Skeletal muscle satellite cell (primary cell): Measurements from ENCODE around the gene ZC3H7B.
A peak's percentile ranks its signal among the peaks of the same experiment; 100 is the strongest.
"Not testable (repeated sequence)": the region's sequence is repeated elsewhere in the genome, so short reads cannot be mapped to it uniquely, and the experiment has no call there.

Experiments
- H3K27me3 ChIP-seq: 2 replicates; pipeline ENCODE4 v1.7.0; 2013; ENCODE audit warnings: low read length; ENCODE audit not compliant: control insufficient read depth, insufficient read depth
- H3K36me3 ChIP-seq: 2 replicates; pipeline ENCODE4 v1.7.0; 2013; ENCODE audit warnings: mild to moderate bottlenecking, control low read depth, low read length; ENCODE audit not compliant: insufficient read depth
- H3K4me1 ChIP-seq: 2 replicates; pipeline ENCODE4 v1.7.0; 2013; ENCODE audit warnings: low read length; ENCODE audit not compliant: control insufficient read depth, insufficient read depth
- H3K4me2 ChIP-seq: 2 replicates; pipeline ENCODE4 v1.7.0; 2013; ENCODE audit warnings: mild to moderate bottlenecking, low read length
- H3K4me3 ChIP-seq: 2 replicates; pipeline ENCODE4 v1.7.0; 2013; ENCODE audit warnings: low read length
- H3K9ac ChIP-seq: 2 replicates; pipeline ENCODE4 v1.7.0; 2013; ENCODE audit warnings: mild to moderate bottlenecking, low read depth, low read length, moderate library complexity
- H3K9me3 ChIP-seq: replicated peaks from 2 replicates; pipeline ENCODE4 v1.7.0; 2013; ENCODE audit warnings: mild to moderate bottlenecking, control low read depth, low read length

Gene ZC3H7B

DNA sequence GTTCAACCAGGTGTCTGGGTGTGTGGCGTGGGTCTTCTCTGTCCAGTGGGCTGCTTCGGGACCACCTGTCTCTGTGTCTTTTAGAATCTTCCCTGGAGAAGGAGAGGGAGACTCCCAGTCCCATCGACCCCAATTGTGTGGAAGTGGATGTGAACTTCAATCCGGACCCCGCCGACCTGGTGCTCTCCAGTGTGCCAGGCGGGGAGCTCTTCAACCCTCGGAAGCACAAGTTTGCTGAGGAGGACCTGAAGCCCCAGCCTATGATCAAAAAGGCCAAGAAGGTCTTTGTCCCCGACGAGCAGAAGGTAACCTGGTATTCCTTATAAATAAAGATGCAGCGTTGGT is 92.7 kb downstream of the ZC3H7B start:
- Histone ChIP-seq H3K36me3 (no peaks in the 10 kb centered on the region), H3K4me3 (no peak overlapping the region), H3K27me3 (no peaks in the 10 kb centered on the region), H3K9me3 (no peaks in the 10 kb centered on the region), H3K4me2 (no peak overlapping the region), H3K9ac (no peak overlapping the region), H3K4me1 (no peaks in the 10 kb centered on the region)

GRCh38 chr22:41395531-41396240 is 94.4 kb downstream of the ZC3H7B start:
- Histone ChIP-seq H3K9ac (no peak overlapping the region), H3K4me1 (no peaks in the 10 kb centered on the region), H3K4me3 (no peak overlapping the region), H3K27me3 (no peaks in the 10 kb centered on the region), H3K9me3 (no peaks in the 10 kb centered on the region), H3K36me3 (no peaks in the 10 kb centered on the region), H3K4me2 (no peak overlapping the region)

- Histone ChIP-seq H3K9ac (no peak overlapping the region), H3K4me1 (peaks cover 8% of the 10 kb centered on the region), H3K36me3 (no peaks in the 10 kb centered on the region), H3K27me3 (no peaks in the 10 kb centered on the region), H3K4me2 (no peak overlapping the region), H3K4me3 (no peak overlapping the region), H3K9me3 (no peaks in the 10 kb centered on the region)
Measured at GRCh38 chr22:41397143-41397811, 96.0 kb downstream of the ZC3H7B start.

DNA sequence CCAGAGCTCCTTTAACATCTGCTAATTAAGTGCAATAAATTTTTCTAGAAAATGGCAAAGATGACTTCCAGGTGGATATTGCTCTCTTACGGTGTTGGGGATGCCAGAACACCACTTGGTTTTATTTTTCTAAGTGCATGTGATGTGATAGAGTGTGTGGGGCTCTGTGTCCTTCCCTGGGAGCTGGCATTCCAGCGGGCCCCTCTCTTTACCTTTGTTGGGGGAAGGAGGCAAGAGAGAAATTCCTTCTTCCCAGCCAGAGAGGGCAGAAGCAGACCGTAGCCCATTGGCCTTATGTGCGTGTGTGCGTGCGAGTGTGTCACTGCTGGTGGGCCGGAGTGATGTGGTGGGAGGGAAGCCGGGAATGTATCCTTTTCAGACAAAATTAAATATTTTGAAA is 97.6 kb downstream of the ZC3H7B start:
- no peak overlapping the region for H3K4me2 ChIP-seq
- H3K9me3 ChIP-seq = no peaks in the 10 kb centered on the region
- H3K27me3 ChIP-seq = no peaks in the 10 kb centered on the region
- no peaks in the 10 kb centered on the region for H3K36me3 ChIP-seq
- no peak overlapping the region for H3K4me3 ChIP-seq
- peaks cover 15% of the 10 kb centered on the region for H3K4me1 ChIP-seq
- H3K9ac ChIP-seq = no peak overlapping the region

- H3K4me3 ChIP-seq = no peak overlapping the region
- peaks cover 18% of the 10 kb centered on the region for H3K4me1 ChIP-seq
- H3K36me3 ChIP-seq = no peaks in the 10 kb centered on the region
- no peaks in the 10 kb centered on the region for H3K27me3 ChIP-seq
- H3K4me2 ChIP-seq = peak overlapping the region; percentile 46
- no peak overlapping the region for H3K9ac ChIP-seq
- H3K9me3 ChIP-seq = no peaks in the 10 kb centered on the region
Measured at GRCh38 chr22:41401781-41402648, 100.7 kb downstream of the ZC3H7B start.

GRCh38 chr22:41402851-41403250 is 101.5 kb downstream of the ZC3H7B start:
- not testable (repeated sequence) for H3K36me3 ChIP-seq, H3K27me3 ChIP-seq, H3K9ac ChIP-seq, H3K9me3 ChIP-seq, H3K4me3 ChIP-seq, H3K4me2 ChIP-seq
- peaks cover 18% of the 10 kb centered on the region for H3K4me1 ChIP-seq

- no peaks in the 10 kb centered on the region for H3K9me3 ChIP-seq
- peak overlapping the region; percentile 1 for H3K4me2 ChIP-seq
- no peaks in the 10 kb centered on the region for H3K27me3 ChIP-seq
- peaks cover 18% of the 10 kb centered on the region for H3K4me1 ChIP-seq
- no peak overlapping the region for H3K9ac ChIP-seq
- no peak overlapping the region for H3K4me3 ChIP-seq
- no peaks in the 10 kb centered on the region for H3K36me3 ChIP-seq
Measured at GRCh38 chr22:41403532-41404318, 102.4 kb downstream of the ZC3H7B start.

DNA sequence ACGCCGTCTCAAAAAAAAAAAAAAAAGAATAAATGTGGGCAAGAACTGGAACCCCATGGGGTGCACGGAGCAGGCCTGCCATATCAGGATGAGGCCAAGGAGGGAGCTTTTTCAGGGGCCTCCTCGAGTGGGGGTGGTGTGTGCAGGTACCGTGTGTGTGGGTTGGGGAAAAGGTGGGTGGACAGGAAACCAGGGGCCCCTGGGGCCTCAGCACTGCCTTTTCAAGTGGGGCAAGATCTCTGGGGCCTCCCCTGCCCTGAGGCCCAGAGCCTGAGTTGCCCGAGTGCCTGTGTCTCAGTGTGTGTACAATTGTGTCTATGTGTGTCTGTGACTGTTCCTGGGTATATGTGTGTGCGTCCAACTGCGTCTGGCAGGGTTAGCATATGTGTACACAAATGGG is 104.3 kb downstream of the ZC3H7B start:
- no peak overlapping the region for H3K4me3 ChIP-seq
- no peaks in the 10 kb centered on the region for H3K27me3 ChIP-seq
- H3K36me3 ChIP-seq = no peaks in the 10 kb centered on the region
- H3K9me3 ChIP-seq = no peaks in the 10 kb centered on the region
- H3K9ac ChIP-seq = no peak overlapping the region
- H3K4me1 ChIP-seq = peaks cover 23% of the 10 kb centered on the region
- no peak overlapping the region for H3K4me2 ChIP-seq

- H3K4me2 ChIP-seq = no peak overlapping the region
- no peak overlapping the region for H3K4me3 ChIP-seq
- H3K9me3 ChIP-seq = no peaks in the 10 kb centered on the region
- no peak overlapping the region for H3K9ac ChIP-seq
- H3K36me3 ChIP-seq = no peaks in the 10 kb centered on the region
- peaks cover 26% of the 10 kb centered on the region for H3K4me1 ChIP-seq
- no peaks in the 10 kb centered on the region for H3K27me3 ChIP-seq
Measured at GRCh38 chr22:41406410-41406809, 105.1 kb downstream of the ZC3H7B start.

DNA sequence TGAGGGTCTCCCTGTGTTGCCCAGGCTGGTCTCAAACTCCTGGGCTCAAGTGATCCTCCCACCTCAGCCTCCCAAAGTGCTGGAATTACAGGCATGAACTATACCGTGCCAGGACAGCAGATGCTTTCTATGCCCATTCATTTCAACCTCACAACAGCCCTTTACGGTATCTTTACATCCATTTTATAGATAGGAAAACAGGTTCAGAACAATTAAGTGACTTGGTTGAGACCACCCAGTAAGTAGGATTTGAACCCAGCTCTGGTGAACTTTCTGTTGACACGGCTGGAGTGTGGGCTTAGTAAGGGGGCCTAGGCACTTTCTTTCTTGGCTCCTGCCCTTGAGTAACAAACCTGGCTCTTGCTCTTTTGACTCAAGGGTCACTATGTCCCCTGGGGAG is 106.1 kb downstream of the ZC3H7B start:
- Histone ChIP-seq H3K4me3 (no peak overlapping the region), H3K4me1 (peaks cover 24% of the 10 kb centered on the region), H3K9ac (no peak overlapping the region), H3K27me3 (no peaks in the 10 kb centered on the region), H3K4me2 (no peak overlapping the region), H3K9me3 (no peaks in the 10 kb centered on the region), H3K36me3 (no peaks in the 10 kb centered on the region)

- Histone ChIP-seq H3K36me3 (no peaks in the 10 kb centered on the region), H3K9ac (no peak overlapping the region), H3K4me1 (peaks cover 27% of the 10 kb centered on the region), H3K9me3 (no peaks in the 10 kb centered on the region), H3K27me3 (no peaks in the 10 kb centered on the region), H3K4me2 (no peak overlapping the region), H3K4me3 (no peak overlapping the region)
Measured at GRCh38 chr22:41408665-41409064, 107.3 kb downstream of the ZC3H7B start.
